Measurements from ENCODE around the gene CDCA8.

CDCA8 gene

DNA sequence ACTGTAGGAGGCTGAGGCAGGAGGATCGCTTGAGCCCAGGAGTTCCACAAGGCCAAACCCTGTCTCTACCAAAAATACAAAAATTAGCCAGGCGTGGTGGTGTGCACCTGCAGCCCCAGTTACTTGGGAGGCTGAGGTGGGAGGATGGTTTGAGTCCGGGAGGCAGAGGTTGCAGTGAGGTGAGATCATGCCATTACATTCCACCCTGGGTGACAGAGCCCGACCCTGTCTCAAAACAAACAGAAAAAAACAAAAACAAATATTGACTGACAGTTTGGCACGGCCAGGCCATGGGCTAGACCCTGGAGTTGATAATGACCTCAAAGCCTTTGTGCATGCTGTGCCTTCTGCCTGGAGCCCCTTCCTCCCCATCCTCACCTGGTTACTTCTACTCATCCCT, 38.4 kb upstream of the CDCA8 start:
- Histone ChIP-seq H3K4me2 (ENCODE audit: low read length) (no peak overlapping the region), H3K27ac (ENCODE audit: low read depth, low read length) (no peak overlapping the region), H3K9me3 (ENCODE audit: control insufficient read depth, insufficient read depth, low read length) (no peaks in the 10 kb centered on the region), H3K36me3 (ENCODE audit: control insufficient read depth, low read length) (no peaks in the 10 kb centered on the region), H3K9me2 (replicated peaks; ENCODE audit: control insufficient read depth, low read length) (no peaks in the 10 kb centered on the region), H3K4me1 (ENCODE audit: control insufficient read depth, low read length) (no peaks in the 10 kb centered on the region), H3K79me2 (ENCODE audit: control insufficient read depth, low read length) (no peaks in the 10 kb centered on the region), H4K20me1 (ENCODE audit: control insufficient read depth, insufficient read depth, low read depth, low read length) (no peaks in the 10 kb centered on the region), H3F3A (ENCODE audit: control insufficient read depth, insufficient read depth) (no peaks in the 10 kb centered on the region), H3K4me3 (ENCODE audit: low read length) (no peak overlapping the region), H3K27me3 (ENCODE audit: control insufficient read depth, low read length) (no peaks in the 10 kb centered on the region)
- TF ChIP-seq, protein P1, sequence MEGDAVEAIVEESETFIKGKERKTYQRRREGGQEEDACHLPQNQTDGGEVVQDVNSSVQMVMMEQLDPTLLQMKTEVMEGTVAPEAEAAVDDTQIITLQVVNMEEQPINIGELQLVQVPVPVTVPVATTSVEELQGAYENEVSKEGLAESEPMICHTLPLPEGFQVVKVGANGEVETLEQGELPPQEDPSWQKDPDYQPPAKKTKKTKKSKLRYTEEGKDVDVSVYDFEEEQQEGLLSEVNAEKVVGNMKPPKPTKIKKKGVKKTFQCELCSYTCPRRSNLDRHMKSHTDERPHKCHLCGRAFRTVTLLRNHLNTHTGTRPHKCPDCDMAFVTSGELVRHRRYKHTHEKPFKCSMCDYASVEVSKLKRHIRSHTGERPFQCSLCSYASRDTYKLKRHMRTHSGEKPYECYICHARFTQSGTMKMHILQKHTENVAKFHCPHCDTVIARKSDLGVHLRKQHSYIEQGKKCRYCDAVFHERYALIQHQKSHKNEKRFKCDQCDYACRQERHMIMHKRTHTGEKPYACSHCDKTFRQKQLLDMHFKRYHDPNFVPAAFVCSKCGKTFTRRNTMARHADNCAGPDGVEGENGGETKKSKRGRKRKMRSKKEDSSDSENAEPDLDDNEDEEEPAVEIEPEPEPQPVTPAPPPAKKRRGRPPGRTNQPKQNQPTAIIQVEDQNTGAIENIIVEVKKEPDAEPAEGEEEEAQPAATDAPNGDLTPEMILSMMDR (IDR thresholded peaks at IDR 0.05; ENCODE audit: low read depth, low read length, poor library complexity, severe bottlenecking), result no peak
- TF ChIP-seq EZH2phosphoT487 (IDR thresholded peaks at IDR 0.05; ENCODE audit: borderline replicate concordance, low read length), result no peak

DNA sequence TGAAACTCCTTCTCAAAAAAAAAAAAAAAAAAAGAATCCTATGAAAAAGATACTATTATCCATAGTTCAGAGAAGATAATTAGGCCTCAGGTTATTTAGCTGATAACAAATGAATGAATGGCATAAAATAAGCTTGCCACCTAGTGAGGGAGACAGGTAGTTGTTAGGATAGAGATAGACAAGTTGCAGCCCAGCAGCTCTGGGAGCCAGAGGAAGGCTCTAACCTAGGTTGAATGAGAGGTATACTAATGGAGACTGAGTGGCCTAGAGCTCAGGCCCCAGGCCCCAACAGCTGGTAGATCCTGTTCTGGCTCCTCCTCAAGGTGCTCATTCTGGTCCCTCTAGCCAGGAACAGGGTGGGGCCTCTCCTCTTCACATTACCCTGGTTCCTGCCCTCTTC, 37.0 kb upstream of the CDCA8 start:
- no peak overlapping the region for H3K4me2 ChIP-seq (ENCODE audit: low read length)
- H3K4me1 ChIP-seq (ENCODE audit: control insufficient read depth, low read length), result no peaks in the 10 kb centered on the region
- H3K36me3 ChIP-seq (ENCODE audit: control insufficient read depth, low read length), result no peaks in the 10 kb centered on the region
- no peak overlapping the region for H3K27ac ChIP-seq (ENCODE audit: low read depth, low read length)
- H4K20me1 ChIP-seq (ENCODE audit: control insufficient read depth, insufficient read depth, low read depth, low read length), result no peaks in the 10 kb centered on the region
- no peak for TF ChIP-seq EZH2phosphoT487 (IDR thresholded peaks at IDR 0.05; ENCODE audit: borderline replicate concordance, low read length)
- TF ChIP-seq, protein P1 (IDR thresholded peaks at IDR 0.05; ENCODE audit: low read depth, low read length, poor library complexity, severe bottlenecking), result no peak
- no peaks in the 10 kb centered on the region for H3K79me2 ChIP-seq (ENCODE audit: control insufficient read depth, low read length)
- no peaks in the 10 kb centered on the region for H3F3A ChIP-seq (ENCODE audit: control insufficient read depth, insufficient read depth)
- H3K4me3 ChIP-seq (ENCODE audit: low read length), result no peak overlapping the region
- H3K9me3 ChIP-seq (ENCODE audit: control insufficient read depth, insufficient read depth, low read length), result no peaks in the 10 kb centered on the region
- H3K9me2 ChIP-seq (replicated peaks; ENCODE audit: control insufficient read depth, low read length), result no peaks in the 10 kb centered on the region
- H3K27me3 ChIP-seq (ENCODE audit: control insufficient read depth, low read length), result no peaks in the 10 kb centered on the region

DNA sequence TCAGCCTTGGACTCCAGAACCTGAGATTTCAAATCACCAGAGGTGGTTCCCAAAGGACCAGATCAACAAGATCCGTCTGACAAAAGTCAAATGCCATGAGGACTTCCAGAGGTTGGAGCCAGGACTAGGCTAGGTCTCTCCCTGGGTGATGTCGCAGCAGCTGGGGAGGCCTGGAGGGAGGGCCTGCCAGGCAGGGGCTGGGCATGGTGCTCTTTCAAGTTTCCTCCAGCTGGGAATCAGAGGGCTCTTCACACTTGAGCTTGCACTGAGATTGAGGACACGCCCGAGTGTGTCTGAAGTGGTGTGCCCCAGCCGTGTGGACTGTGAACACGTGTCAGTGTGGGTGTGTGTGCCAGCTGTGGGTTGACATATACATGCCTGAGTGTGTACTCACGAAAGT, 36.3 kb upstream of the CDCA8 start:
- no peak overlapping the region for H3K4me2 ChIP-seq (ENCODE audit: low read length)
- TF ChIP-seq, protein P1 (IDR thresholded peaks at IDR 0.05; ENCODE audit: low read depth, low read length, poor library complexity, severe bottlenecking), result no peak
- TF ChIP-seq EZH2phosphoT487 (IDR thresholded peaks at IDR 0.05; ENCODE audit: borderline replicate concordance, low read length), result no peak

DNA sequence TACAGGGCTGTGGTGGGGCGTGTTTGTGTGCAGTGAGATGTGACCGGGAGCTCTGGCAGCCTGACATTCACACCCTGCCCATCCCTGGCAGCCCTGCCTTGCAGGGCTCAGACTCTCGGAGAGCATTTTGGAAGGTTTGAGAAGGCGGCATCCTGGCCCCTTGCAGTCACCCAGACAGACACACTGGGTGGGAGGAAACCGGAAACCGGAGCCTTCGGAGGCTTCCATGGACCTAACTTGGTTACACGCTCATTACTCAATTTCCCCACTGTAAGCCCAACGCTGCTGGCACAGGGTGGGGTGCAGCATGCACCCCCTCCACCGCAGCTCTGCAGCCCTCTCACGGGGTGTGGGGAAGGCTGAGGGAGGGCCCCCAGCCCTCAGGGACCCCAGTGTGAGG, 35.4 kb upstream of the CDCA8 start:
- Histone ChIP-seq H3K36me3 (ENCODE audit: control insufficient read depth, low read length) (no peaks in the 10 kb centered on the region), H3F3A (ENCODE audit: control insufficient read depth, insufficient read depth) (no peaks in the 10 kb centered on the region), H4K20me1 (ENCODE audit: control insufficient read depth, insufficient read depth, low read depth, low read length) (no peaks in the 10 kb centered on the region), H3K27me3 (ENCODE audit: control insufficient read depth, low read length) (no peaks in the 10 kb centered on the region), H3K9me2 (replicated peaks; ENCODE audit: control insufficient read depth, low read length) (no peaks in the 10 kb centered on the region), H3K27ac (ENCODE audit: low read depth, low read length) (no peak overlapping the region), H3K4me2 (ENCODE audit: low read length) (no peak overlapping the region), H3K4me3 (ENCODE audit: low read length) (no peak overlapping the region), H3K4me1 (ENCODE audit: control insufficient read depth, low read length) (no peaks in the 10 kb centered on the region), H3K9me3 (ENCODE audit: control insufficient read depth, insufficient read depth, low read length) (no peaks in the 10 kb centered on the region), H3K79me2 (ENCODE audit: control insufficient read depth, low read length) (no peaks in the 10 kb centered on the region)
- TF ChIP-seq, protein P1 (IDR thresholded peaks at IDR 0.05; ENCODE audit: low read depth, low read length, poor library complexity, severe bottlenecking), result no peak
- no peak for TF ChIP-seq EZH2phosphoT487 (IDR thresholded peaks at IDR 0.05; ENCODE audit: borderline replicate concordance, low read length)

More for the DNA sequence above, 36.3 kb upstream of the CDCA8 start:
- Histone ChIP-seq H3K9me3 (ENCODE audit: control insufficient read depth, insufficient read depth, low read length) (no peaks in the 10 kb centered on the region), H3K27ac (ENCODE audit: low read depth, low read length) (no peak overlapping the region), H3K4me3 (ENCODE audit: low read length) (no peak overlapping the region), H3K36me3 (ENCODE audit: control insufficient read depth, low read length) (no peaks in the 10 kb centered on the region), H4K20me1 (ENCODE audit: control insufficient read depth, insufficient read depth, low read depth, low read length) (no peaks in the 10 kb centered on the region), H3K9me2 (replicated peaks; ENCODE audit: control insufficient read depth, low read length) (no peaks in the 10 kb centered on the region), H3K27me3 (ENCODE audit: control insufficient read depth, low read length) (no peaks in the 10 kb centered on the region), H3K79me2 (ENCODE audit: control insufficient read depth, low read length) (no peaks in the 10 kb centered on the region), H3F3A (ENCODE audit: control insufficient read depth, insufficient read depth) (no peaks in the 10 kb centered on the region), H3K4me1 (ENCODE audit: control insufficient read depth, low read length) (no peaks in the 10 kb centered on the region)
